Measurements from ENCODE around the gene ZSCAN12. TPM values are rescaled to one million over a fixed set of nuclear protein-coding genes. Genes with fewer than 3 reads are reported as not detected.

ZSCAN12 gene
- total RNA-seq, 2 donors from 2014 or later = 2.1 to 3.4 TPM

DNA sequence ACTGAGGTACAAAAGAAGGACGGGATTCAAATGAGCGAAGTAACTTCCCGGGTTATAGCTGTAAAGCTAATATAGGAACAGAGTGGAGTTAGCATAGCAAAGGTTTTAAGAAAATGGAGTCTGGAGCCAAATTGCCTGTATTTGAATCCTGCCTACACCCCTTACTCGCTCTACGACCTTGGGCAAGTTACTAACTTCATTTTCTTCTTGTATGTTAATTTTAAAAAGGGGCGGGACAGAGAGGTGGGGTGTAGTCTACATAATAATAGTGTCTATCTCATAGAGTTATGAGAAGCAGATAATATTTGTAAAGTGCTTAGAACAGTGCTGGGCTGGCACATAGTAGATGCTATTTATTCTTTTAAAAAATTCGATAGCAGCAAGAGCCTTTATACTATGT is 43.0 kb upstream of the ZSCAN12 start:
- H3K36me3 ChIP-seq = no peaks in the 10 kb centered on the region
- peak overlapping the region; percentile 49 to 67 for H3K27ac ChIP-seq
- TF ChIP-seq, protein P1, sequence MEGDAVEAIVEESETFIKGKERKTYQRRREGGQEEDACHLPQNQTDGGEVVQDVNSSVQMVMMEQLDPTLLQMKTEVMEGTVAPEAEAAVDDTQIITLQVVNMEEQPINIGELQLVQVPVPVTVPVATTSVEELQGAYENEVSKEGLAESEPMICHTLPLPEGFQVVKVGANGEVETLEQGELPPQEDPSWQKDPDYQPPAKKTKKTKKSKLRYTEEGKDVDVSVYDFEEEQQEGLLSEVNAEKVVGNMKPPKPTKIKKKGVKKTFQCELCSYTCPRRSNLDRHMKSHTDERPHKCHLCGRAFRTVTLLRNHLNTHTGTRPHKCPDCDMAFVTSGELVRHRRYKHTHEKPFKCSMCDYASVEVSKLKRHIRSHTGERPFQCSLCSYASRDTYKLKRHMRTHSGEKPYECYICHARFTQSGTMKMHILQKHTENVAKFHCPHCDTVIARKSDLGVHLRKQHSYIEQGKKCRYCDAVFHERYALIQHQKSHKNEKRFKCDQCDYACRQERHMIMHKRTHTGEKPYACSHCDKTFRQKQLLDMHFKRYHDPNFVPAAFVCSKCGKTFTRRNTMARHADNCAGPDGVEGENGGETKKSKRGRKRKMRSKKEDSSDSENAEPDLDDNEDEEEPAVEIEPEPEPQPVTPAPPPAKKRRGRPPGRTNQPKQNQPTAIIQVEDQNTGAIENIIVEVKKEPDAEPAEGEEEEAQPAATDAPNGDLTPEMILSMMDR (IDR thresholded peaks at IDR 0.05) = no peak
- no peaks in the 10 kb centered on the region for H3K9me3 ChIP-seq
- H3K4me3 ChIP-seq = peak overlapping the region; percentile 71 to 72
- H3K27me3 ChIP-seq = peaks cover 0 to 4% of the 10 kb centered on the region in 2 donors
- peaks cover 0 to 8% of the 10 kb centered on the region in 2 donors for H3K4me1 ChIP-seq
- no peak for DNase-seq (ENCODE audit: low spot score)

DNA sequence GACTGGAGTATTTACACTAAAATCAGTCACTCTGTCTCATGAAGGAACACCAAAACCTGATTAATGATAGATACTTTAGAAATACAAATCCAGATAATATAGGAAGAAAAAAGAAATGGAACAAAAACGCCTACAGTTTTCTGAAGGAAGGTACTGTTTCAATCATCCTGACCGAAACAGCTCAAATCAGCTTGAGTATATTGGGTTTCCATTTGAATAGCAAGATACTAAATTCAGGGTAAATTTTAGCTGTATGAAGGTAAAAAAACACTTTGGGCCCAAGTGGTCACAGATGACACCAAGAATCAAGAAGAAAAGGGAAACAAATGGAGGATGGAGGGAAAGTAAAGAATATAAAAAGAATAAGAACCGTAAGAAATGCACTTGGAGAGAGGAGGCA is 36.9 kb upstream of the ZSCAN12 start:
- TF ChIP-seq, protein P1 (IDR thresholded peaks at IDR 0.05) = no peak
- Histone ChIP-seq H3K27me3 (no peaks in the 10 kb centered on the region), H3K36me3 (peaks cover 12% of the 10 kb centered on the region), H3K4me3 (no peak overlapping the region), H3K9me3 (no peaks in the 10 kb centered on the region), H3K27ac (no peak overlapping the region), H3K4me1 (no peaks in the 10 kb centered on the region)
- no peak for DNase-seq (ENCODE audit: low spot score)

GRCh38 chr6:28433119-28433518 is 33.6 kb upstream of the ZSCAN12 start:
- TF ChIP-seq, protein P1 (IDR thresholded peaks at IDR 0.05) = no peak
- Histone ChIP-seq H3K4me3 (no peak overlapping the region), H3K27me3 (no peaks in the 10 kb centered on the region), H3K4me1 (no peaks in the 10 kb centered on the region), H3K36me3 (peaks cover 12% of the 10 kb centered on the region), H3K9me3 (no peaks in the 10 kb centered on the region), H3K27ac (no peak overlapping the region)
- no peak for DNase-seq (ENCODE audit: low spot score)

- no peak for DNase-seq (ENCODE audit: low spot score)
- H3K9me3 ChIP-seq = no peaks in the 10 kb centered on the region
- TF ChIP-seq, protein P1 (IDR thresholded peaks at IDR 0.05) = no peak
- peaks cover 6% of the 10 kb centered on the region for H3K36me3 ChIP-seq
- no peak overlapping the region for H3K4me3 ChIP-seq
- H3K27me3 ChIP-seq = no peaks in the 10 kb centered on the region
- no peaks in the 10 kb centered on the region for H3K4me1 ChIP-seq
- no peak overlapping the region for H3K27ac ChIP-seq
Observed at GRCh38 chr6:28429781-28430180, 30.2 kb upstream of the ZSCAN12 start.

DNA sequence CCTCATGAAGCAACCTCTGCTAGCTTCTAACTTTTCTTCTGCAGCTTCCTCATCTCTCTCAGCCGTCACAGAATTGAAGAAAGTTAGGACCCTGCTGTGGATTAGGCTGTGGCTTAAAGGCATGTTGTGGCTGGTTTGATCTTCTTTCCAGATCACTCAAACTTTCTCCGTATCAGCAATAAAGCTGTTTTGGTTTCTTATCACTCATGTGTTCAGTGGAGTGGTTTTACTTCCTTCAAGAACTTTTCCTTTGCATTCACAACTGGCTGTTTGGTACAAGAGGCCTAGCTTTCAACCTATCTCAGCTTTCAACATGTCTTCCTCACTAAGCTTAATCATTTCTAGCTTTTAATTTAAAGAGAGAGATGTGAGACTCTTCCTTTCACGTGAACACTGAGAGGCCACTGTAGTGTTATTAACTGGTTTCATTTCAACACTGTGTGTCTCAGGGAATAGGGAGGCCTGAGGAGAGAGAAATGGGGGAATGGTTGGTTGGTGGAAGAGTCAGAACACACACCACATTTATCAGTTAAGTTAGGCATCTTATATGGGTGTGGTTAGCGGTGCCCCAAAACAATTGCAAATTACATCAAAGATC is 26.5 kb upstream of the ZSCAN12 start:
- no peak for DNase-seq (ENCODE audit: low spot score)
- TF ChIP-seq, protein P1 (IDR thresholded peaks at IDR 0.05) = no peak
- Histone ChIP-seq H3K9me3 (no peaks in the 10 kb centered on the region), H3K36me3 (peaks cover 9% of the 10 kb centered on the region), H3K27ac (no peak overlapping the region), H3K4me1 (no peaks in the 10 kb centered on the region), H3K27me3 (no peaks in the 10 kb centered on the region), H3K4me3 (no peak overlapping the region)

DNA sequence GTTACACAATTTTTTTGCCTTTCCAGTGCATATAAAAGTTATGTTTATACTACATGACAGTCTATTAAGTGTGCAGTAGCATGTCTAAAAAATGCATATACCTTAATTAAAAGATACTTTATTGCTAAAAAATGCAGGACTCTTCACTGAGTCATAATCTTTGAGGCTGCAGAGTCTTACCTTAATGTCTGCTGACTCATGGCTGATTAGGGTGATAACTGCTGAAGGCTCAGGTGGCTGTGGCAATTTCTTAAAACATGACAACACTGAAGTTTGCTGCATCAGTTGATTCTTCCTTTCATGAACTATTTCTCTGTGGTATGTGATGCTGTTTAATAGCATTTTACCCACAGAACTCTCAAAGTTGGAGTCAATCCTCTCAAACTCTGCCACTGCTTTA is 24.6 kb upstream of the ZSCAN12 start:
- Histone ChIP-seq H3K36me3 (peaks cover 9% of the 10 kb centered on the region), H3K27me3 (no peaks in the 10 kb centered on the region), H3K4me1 (no peaks in the 10 kb centered on the region), H3K9me3 (no peaks in the 10 kb centered on the region), H3K4me3 (no peak overlapping the region), H3K27ac (no peak overlapping the region)
- TF ChIP-seq, protein P1 (IDR thresholded peaks at IDR 0.05) = no peak
- no peak for DNase-seq (ENCODE audit: low spot score)

All from right atrium auricular region (tissue), 2 donors.